Natural killer cell (primary cell): Measurements from ENCODE around the gene DST. TPM values are rescaled to one million over a fixed set of nuclear protein-coding genes. Genes with fewer than 3 reads are reported as not detected.

Experiments used
- ATAC-seq, 3 donors: fragments of 150-1000 bp in 2 of 3; fragments of 200-7000 bp in 1 of 3; cut with Tn5 transposase; 1 replicate in 1 of 3; 2 replicates in 2 of 3; pipeline ENCODE4 v1.10.0; 2021; ENCODE audit warnings: mild to moderate bottlenecking in 2 of 3, moderate library complexity in 2 of 3
- DNase-seq, 2 donors: peaks; one replicate each; pipeline versions ENCODE4 v3.0.0 to v3.0.0-alpha.2; 2013 to 2021; ENCODE audit warnings: mixed read lengths in 1 of 2
- H3K27ac ChIP-seq: one replicate; pipeline ENCODE4 v1.5.1; 2013; ENCODE audit warnings: mild to moderate bottlenecking, low read length
- H3K27me3 ChIP-seq: one replicate; pipeline ENCODE4 v1.6.1; 2013; ENCODE audit warnings: low read length; ENCODE audit not compliant: control insufficient read depth, insufficient read depth
- H3K36me3 ChIP-seq: one replicate; pipeline ENCODE4 v1.6.1; 2013; ENCODE audit warnings: low read length; ENCODE audit not compliant: control insufficient read depth, insufficient read depth
- H3K4me1 ChIP-seq: one replicate; pipeline ENCODE4 v1.6.1; 2013; ENCODE audit warnings: low read length; ENCODE audit not compliant: control insufficient read depth, insufficient read depth
- H3K4me3 ChIP-seq: one replicate; pipeline ENCODE4 v1.5.1; 2013; ENCODE audit warnings: low read length
- H3K9me3 ChIP-seq: one replicate; pipeline ENCODE4 v1.6.1; 2013; ENCODE audit warnings: low read length; ENCODE audit not compliant: control insufficient read depth, insufficient read depth
- H3K27ac Mint-ChIP-seq, 2 donors: one replicate each; pipeline ENCODE4 v1.8.0; 2022; ENCODE audit warnings: mild to moderate bottlenecking in 2 of 2, mixed read lengths in 2 of 2, moderate library complexity in 1 of 2
- H3K27me3 Mint-ChIP-seq, 2 donors: one replicate each; pipeline ENCODE4 v1.8.0; 2022; ENCODE audit warnings: low read depth in 2 of 2, mixed read lengths in 2 of 2
- H3K36me3 Mint-ChIP-seq: one replicate; pipeline ENCODE4 v1.8.0; 2022; ENCODE audit warnings: mixed read lengths
- H3K4me1 Mint-ChIP-seq, 2 donors: one replicate each; pipeline ENCODE4 v1.8.0; 2022; ENCODE audit warnings: mixed read lengths in 2 of 2
- H3K4me3 Mint-ChIP-seq: one replicate; pipeline ENCODE4 v1.8.0; 2022; ENCODE audit warnings: mild to moderate bottlenecking, moderate library complexity, mixed read lengths
- H3K9me3 Mint-ChIP-seq, 2 donors: one replicate each; pipeline ENCODE4 v1.8.0; 2022; ENCODE audit warnings: mixed read lengths in 2 of 2
- WGBS: methylation state at CpG from one replicate; pipeline ENCODE4 v1.1.7; 2013; ENCODE audit warnings: missing lambda C conversion rate; ENCODE audit not compliant: insufficient coverage; 5-methylcytosine and 5-hydroxymethylcytosine counted together
- intact Hi-C: fragments of 100-400 bp; cut with micrococcal nuclease; formaldehyde crosslinking; loops from one replicate; pipeline ENCODE4 v1.14.2; 2022
- total RNA-seq, 4 donors: library from RNA; stranded (reverse); fragments of 120-200 nt in 1 of 4; gene quantifications; one replicate each; pipeline versions ENCODE4 v1.2.3 to v1.2.4, GENCODE V29; 2013 to 2022
- TF ChIP-seq, protein P1 (sequence below): fragments of 200-600 bp; IDR thresholded peaks from one replicate; pipeline ENCODE4 v1.8.0; 2022; ENCODE audit warnings: antibody characterized with exemption

Gene DST
- total RNA-seq, 3 donors from 2014 or later (not counting 1 experiment from before 2014, with no cell fraction given): 5.6 to 14.7 (median 8.9) TPM

DNA sequence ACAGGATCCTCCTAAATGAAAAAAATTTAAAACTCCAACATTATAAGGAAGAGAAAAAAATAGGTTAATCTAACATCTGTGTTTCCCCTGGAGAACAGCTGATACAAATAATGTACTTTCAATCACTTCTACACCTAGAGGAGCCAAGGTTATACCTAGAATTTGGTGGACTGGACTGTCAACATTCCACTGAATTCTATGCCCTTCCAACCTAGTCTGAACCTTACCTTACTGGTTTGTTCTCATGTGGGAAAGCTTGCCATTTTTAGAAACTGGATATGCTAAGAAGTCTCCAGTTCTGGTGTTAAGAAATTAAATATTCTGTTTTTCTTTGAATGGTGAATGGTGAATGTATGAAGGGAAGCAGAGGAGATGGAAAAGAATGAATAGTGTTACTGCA lies 162.4 kb downstream of the DST start:
- Histone ChIP-seq H3K9me3 (no peaks in the 10 kb centered on the region), H3K27me3 (no peaks in the 10 kb centered on the region), H3K27ac (no peak overlapping the region), H3K36me3 (no peaks in the 10 kb centered on the region), H3K4me1 (no peaks in the 10 kb centered on the region), H3K4me3 (no peak overlapping the region)
- DNase-seq (no peak), ATAC-seq (no peak)
- H3K4me1 Mint-ChIP-seq: no peaks in the 10 kb centered on the region
- H3K27me3 Mint-ChIP-seq: no peaks in the 10 kb centered on the region
- H3K27ac Mint-ChIP-seq: no peak overlapping the region
- intact Hi-C loops: no loop called here
- TF ChIP-seq, protein P1, sequence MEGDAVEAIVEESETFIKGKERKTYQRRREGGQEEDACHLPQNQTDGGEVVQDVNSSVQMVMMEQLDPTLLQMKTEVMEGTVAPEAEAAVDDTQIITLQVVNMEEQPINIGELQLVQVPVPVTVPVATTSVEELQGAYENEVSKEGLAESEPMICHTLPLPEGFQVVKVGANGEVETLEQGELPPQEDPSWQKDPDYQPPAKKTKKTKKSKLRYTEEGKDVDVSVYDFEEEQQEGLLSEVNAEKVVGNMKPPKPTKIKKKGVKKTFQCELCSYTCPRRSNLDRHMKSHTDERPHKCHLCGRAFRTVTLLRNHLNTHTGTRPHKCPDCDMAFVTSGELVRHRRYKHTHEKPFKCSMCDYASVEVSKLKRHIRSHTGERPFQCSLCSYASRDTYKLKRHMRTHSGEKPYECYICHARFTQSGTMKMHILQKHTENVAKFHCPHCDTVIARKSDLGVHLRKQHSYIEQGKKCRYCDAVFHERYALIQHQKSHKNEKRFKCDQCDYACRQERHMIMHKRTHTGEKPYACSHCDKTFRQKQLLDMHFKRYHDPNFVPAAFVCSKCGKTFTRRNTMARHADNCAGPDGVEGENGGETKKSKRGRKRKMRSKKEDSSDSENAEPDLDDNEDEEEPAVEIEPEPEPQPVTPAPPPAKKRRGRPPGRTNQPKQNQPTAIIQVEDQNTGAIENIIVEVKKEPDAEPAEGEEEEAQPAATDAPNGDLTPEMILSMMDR: no peak
- H3K36me3 Mint-ChIP-seq: no peaks in the 10 kb centered on the region
- H3K4me3 Mint-ChIP-seq: no peak overlapping the region
- peaks cover 2 to 3% of the 10 kb centered on the region in 2 donors for H3K9me3 Mint-ChIP-seq

DNA sequence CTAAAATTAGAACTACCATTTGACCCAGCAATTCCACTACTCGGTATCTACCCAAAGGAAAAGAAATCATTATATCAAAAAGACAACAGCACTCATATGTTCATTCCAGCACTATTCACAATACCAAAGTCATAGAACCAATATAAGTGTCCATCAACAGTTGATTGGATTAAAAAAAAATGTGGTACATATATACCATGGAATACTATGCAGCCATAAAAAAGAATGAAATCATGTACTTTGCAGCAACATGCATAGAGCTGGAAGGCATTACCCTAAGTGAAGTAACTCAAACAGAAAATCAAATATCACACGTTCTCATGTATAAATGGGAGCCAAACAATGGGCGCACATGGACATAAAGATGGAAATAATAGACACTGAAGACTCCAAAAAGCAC lies 163.3 kb downstream of the DST start:
- H3K9me3 ChIP-seq: no peaks in the 10 kb centered on the region
- no peak for DNase-seq
- intact Hi-C loops: no loop called here
- H3K4me1 ChIP-seq: no peaks in the 10 kb centered on the region
- peaks cover 2 to 3% of the 10 kb centered on the region in 2 donors for H3K9me3 Mint-ChIP-seq
- no peak overlapping the region for H3K4me3 Mint-ChIP-seq
- no peaks in the 10 kb centered on the region for H3K27me3 ChIP-seq
- WGBS: 94% methylated on average over 3 of the region's 3 CpGs
- no peaks in the 10 kb centered on the region for H3K4me1 Mint-ChIP-seq
- no peak overlapping the region for H3K27ac ChIP-seq
- H3K27ac Mint-ChIP-seq: no peak overlapping the region
- H3K27me3 Mint-ChIP-seq: no peaks in the 10 kb centered on the region
- ATAC-seq: no peak
- no peak overlapping the region for H3K4me3 ChIP-seq
- no peaks in the 10 kb centered on the region for H3K36me3 ChIP-seq
- TF ChIP-seq, protein P1: no peak
- no peaks in the 10 kb centered on the region for H3K36me3 Mint-ChIP-seq

DNA sequence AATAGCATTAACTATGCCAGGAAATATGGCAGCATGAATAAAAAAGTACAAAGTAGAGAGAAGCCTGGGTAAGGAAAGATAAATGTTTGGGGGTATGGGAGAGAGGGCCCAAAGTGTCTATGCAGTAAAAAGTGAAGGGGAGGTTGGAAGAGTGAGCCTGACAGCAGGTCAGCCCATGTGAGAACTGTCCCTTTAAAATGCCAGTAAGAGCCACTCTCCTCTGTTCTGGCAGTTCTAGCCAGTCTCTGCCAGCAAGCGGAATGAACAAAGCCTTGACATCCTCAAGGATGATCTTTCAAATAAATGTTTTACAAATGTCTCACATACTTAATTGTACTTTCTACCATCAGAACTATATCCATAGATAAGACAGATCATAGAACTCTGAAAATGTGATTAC lies 164.5 kb downstream of the DST start:
- H3K27me3 ChIP-seq: no peaks in the 10 kb centered on the region
- Mint-ChIP-seq H3K27me3 (no peaks in the 10 kb centered on the region), H3K27ac (no peak overlapping the region), H3K9me3 (peaks cover 2 to 3% of the 10 kb centered on the region in 2 donors), H3K4me3 (no peak overlapping the region), H3K4me1 (no peaks in the 10 kb centered on the region), H3K36me3 (no peaks in the 10 kb centered on the region)
- H3K4me1 ChIP-seq: no peaks in the 10 kb centered on the region
- TF ChIP-seq, protein P1: no peak
- DNase-seq (no peak), ATAC-seq (no peak)
- intact Hi-C loops: no loop called here
- 86% methylated on average over 1 of the region's 1 CpG for WGBS
- no peaks in the 10 kb centered on the region for H3K9me3 ChIP-seq
- no peaks in the 10 kb centered on the region for H3K36me3 ChIP-seq
- H3K4me3 ChIP-seq: no peak overlapping the region
- no peak overlapping the region for H3K27ac ChIP-seq

DNA sequence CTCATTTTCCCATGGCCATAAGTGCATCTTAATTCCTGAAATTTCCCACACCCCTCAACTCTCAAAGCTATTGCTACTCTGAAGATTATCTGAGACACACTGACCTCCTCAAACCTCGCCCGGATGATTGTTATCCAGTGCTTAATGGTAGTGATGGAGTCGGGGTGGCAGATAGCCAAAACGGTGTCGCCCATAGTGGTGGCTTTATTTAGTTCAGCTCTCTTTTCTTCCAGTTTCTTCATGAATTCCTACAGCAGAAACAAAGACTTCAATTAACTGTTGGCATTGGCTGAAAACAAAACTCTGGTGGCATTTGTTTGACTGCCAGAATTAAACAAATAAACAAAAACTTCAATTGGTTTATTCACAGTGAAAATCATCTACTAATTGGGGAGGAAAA lies 165.4 kb downstream of the DST start:
- H3K4me1 ChIP-seq: no peaks in the 10 kb centered on the region
- ATAC-seq: no peak
- H3K4me3 ChIP-seq: no peak overlapping the region
- intact Hi-C loops: no loop called here
- Mint-ChIP-seq H3K27me3 (no peaks in the 10 kb centered on the region), H3K4me1 (no peaks in the 10 kb centered on the region), H3K36me3 (no peaks in the 10 kb centered on the region), H3K27ac (no peak overlapping the region), H3K9me3 (peaks cover 2 to 3% of the 10 kb centered on the region in 2 donors), H3K4me3 (no peak overlapping the region)
- H3K27ac ChIP-seq: no peak overlapping the region
- H3K9me3 ChIP-seq: no peaks in the 10 kb centered on the region
- H3K36me3 ChIP-seq: no peaks in the 10 kb centered on the region
- H3K27me3 ChIP-seq: no peaks in the 10 kb centered on the region
- no peak for DNase-seq
- TF ChIP-seq, protein P1: no peak
- WGBS: 92% methylated on average over 4 of the region's 5 CpGs
